Measurements from ENCODE around the gene MAPK7.

DNA sequence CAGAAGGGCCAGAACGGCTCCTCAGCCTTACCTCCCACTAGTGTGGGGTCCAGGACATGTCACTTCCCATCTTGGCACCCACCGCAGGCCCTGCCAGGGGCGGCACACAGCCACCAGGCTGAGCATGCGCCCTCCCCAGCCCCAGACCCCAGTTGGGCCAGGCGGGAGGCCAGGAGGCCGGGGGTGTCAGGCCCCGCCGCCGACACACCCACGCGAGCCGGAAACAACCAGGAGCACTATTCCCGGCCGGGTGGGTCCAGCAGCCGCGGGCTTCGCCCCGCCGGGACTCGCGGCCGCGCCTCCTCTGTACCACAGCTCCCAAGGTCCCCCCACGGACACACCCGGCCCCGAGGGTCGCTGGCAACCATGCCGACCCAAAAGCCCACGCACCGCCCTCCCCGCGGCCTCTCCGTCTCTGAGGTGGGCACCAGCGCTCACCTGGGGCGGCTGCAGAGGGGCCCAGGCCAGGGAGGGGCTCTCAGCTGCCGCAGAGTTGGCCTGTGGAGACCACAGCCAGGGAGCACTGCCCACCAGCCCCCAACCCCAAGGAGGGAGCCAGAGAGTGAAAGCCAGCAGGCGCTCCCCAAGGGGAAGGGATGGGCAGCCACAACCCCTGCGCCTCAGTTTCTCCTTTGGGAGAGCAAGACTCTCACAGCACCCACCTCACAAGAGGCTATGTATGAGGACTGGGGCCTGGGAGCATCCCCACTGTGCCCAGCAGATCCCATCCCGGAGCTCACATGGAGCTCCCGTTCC lies 33.8 kb upstream of the MAPK7 start:
- TF ChIP-seq, protein P1, sequence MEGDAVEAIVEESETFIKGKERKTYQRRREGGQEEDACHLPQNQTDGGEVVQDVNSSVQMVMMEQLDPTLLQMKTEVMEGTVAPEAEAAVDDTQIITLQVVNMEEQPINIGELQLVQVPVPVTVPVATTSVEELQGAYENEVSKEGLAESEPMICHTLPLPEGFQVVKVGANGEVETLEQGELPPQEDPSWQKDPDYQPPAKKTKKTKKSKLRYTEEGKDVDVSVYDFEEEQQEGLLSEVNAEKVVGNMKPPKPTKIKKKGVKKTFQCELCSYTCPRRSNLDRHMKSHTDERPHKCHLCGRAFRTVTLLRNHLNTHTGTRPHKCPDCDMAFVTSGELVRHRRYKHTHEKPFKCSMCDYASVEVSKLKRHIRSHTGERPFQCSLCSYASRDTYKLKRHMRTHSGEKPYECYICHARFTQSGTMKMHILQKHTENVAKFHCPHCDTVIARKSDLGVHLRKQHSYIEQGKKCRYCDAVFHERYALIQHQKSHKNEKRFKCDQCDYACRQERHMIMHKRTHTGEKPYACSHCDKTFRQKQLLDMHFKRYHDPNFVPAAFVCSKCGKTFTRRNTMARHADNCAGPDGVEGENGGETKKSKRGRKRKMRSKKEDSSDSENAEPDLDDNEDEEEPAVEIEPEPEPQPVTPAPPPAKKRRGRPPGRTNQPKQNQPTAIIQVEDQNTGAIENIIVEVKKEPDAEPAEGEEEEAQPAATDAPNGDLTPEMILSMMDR (conservative IDR thresholded peaks at IDR 0.05 in 1 of 2, IDR thresholded peaks at IDR 0.05 in 1 of 2; ENCODE audit: extremely low read depth in 1 of 2, insufficient read depth in 1 of 2, low read depth in 1 of 2, low read length in 2 of 2) = no peak
- TF ChIP-seq EZH2 (IDR thresholded peaks at IDR 0.05; ENCODE audit: borderline replicate concordance, low read length) = no peak
